NCI-H2081 (cell line): ENCODE data around the gene LSM4.
"Not testable (repeated sequence)": the region's sequence is repeated elsewhere in the genome, so short reads cannot be mapped to it uniquely, and the experiment has no call there.

ENCODE experiments used
- DNase-seq, 2 experiments: peaks; one replicate each; lab custom pipeline; 2025; lab: John Stamatoyannopoulos, UW

The LSM4 gene

DNA sequence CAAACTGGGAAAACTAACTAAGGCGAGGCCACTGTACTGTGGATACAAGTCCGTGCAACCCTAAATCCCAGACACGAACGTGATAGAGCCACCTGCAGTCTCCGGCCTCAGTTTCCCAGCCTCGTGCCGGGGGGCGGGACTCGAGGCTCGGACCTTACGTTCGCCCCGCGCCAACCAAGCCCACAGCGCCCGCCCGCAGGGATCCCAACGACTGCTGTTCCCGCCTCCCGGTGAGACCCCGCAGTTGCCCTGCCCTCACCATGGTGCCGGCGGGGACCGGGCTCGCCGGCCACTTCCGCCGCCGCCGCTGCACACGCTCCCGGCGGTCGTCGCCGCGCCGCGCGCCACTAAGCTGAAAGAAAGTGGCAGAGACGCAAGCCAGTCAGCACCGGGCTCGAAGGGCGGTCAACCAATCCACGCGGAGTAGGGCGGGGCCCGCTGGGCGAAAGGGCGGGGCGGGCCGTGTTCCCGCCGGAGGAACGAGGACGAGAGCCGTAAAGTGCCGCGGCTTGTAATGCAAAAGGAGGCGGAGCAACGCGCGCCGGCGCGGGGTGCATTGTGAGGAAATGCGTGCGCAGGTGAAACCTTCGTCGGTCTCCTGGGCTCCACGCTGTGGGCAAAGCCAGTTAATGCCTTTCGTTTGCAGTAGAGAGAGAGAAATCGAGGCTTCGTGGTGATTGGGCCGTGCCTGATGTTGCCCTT lies at the start of gene LSM4:
Gene LSM4, minus strand, starts transcription at position 318 of the 702 bp plus-strand sequence. Its CDS starts 56 bp downstream, at position 262.
- peak; percentile 98 to 99 for DNase-seq

DNA sequence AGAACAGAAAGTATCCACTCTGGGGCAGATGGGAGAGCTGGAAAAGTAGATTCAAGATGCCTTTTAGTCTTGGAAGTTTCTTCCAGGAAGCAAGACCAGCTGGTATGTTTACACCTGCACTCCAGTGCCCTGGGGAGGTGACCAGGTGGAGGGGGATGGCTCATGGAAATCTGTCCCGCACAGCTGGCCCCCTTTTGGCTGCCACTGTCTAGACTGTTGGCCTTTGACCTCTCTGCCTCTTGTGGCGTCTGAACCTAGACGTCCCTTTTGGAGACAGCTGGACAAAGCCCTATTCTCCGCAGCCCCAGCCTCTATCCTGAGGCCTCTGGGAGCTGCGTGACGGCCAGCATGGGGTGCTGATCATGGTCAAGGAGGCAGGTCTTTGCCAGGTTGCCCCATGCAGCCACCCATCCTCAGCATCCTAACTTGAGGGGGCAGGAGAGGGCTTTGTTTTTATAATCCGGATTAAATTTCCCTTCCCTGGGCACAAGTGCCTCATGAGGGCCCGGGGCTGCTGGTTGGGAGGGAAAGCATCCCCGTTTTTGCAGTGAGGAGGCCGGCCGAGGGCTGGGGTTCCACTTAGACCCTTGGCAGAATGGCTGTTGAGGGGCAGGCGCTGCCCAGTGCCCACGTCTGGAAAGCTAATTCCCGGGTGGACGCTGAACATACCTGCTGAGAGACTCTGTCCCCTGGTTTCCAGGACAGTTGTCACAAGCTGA lies 45.8 kb upstream of the LSM4 start:
- DNase-seq, result no peak

DNA sequence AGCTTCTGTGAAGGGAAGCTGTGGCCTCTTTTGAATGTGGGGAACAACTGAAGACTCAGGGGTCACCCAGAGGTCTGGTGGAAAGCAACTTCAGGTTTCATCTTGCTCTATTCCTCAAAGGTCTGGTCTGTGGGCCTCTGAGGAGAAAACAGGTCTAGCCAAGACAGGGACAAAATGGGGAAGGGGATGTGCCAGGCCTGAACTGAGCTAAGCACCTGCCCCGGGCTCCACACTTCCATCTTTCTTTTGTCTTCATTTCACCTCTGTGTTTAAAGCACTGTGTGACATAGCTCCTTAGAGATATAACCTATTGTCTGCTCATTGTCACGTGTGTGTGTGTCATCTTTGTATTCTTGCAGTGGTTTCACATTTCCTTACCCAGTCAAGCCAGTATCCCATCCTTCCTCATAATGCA lies 43.2 kb upstream of the LSM4 start:
- DNase-seq, result no peak

DNA sequence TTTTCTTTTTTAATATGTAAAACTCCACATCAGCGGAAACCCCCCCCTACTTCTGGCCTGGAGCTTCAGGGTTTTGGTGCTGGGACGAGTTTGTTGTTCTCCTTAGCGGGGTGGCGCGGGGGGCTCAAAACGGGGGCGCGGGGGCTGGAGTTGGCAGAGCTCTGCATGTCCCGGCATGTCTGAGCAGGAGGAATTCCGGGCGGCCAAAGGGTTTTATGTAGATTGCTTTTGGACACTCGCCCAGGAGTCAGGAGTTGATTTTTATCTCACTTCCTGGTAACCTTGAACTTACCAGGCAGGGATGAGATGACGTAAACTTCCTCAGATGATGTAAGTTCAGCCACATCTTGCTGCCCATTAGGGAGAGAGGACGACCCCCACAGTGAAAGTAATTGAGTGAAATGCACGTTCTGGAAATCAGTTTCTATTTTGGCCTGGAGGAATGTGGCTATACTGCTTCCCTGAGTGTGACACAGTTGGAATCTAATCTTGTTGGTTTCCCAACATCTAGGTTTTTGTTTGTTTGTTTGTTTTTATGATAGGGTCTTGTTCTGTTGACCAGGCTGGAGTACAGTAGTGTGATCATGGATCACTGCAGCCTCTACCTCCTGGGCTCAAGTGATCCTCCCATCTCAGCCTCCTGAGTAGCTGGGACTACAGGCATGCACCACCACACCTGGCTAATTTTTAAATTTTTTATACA lies 42.1 kb upstream of the LSM4 start:
- DNase-seq, result peak; percentile 78 to 93

DNA sequence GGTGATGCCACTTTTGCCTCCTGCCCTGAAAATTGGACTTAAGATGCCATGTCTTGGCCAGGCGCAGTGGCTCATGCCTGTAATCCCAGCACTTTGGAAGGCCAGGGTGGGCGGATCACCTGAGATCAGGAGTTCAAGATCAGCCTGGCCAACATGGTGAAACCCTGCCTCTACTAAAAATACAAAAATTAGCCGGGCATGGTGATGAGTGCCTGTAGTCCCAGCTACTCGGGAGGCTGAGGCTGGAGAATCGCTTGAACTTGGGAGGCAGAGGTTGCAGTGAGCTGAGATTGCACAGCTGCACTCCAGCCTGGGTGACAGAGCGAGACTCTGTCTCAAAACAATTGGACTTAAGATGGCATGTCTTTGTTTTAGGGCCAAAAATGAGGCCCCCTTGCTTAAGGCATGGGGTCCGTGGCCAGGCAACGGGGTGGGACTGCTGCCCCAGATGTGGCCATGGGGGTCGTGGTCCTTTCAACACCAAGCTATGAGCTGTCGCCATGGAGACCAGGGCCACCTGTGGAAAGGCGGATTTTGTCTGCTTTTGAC lies 41.5 kb upstream of the LSM4 start:
- not testable (repeated sequence) for DNase-seq

DNA sequence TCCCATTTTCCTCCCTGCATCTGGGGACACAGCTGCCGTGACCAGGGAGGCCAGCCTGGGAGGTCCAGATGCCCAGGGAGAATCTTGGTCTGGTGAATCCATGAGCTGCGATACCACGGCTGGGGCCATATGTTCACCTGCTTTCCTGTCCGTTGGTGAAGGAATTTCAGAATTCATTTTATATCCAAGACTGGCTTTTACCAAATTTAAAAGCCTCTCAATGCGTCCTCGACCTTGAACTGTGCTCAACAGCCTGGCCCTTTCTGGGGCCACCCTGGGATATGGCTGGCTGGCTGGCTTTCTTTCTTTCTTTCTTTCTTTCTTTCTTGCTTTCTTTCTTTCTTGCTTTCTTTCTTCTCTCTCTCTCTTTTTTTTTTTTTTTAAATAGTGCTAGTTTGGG lies 40.9 kb upstream of the LSM4 start:
- DNase-seq, result no peak

DNA sequence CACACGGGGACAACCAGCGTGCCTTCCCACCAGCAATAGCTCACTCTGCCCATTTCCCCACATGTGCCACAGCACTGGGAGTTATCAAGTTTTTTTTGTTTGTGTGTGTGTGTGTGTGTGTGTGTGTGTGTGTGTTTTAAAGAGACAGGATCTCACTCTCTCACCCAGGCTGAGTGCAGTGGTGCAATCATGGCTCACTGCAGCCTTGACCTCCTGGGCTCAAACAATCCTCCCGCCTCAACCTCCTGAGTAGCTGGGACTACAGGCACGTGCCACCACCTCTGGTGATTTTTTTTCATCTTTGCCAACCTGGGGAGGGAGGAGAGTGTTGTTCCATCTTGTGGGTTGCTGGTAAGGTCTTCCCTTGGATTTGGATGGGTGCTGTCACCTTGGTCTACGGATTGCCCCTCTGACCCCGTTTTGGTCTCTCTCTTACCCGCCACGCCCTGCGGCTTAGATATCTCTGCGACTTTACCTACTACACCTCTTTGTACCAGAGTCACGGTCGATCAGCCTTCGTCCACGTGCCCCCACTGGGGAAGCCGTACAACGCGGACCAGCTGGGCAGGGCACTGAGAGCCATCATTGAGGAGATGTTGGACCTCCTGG lies 40.2 kb upstream of the LSM4 start:
- DNase-seq, result no peak

DNA sequence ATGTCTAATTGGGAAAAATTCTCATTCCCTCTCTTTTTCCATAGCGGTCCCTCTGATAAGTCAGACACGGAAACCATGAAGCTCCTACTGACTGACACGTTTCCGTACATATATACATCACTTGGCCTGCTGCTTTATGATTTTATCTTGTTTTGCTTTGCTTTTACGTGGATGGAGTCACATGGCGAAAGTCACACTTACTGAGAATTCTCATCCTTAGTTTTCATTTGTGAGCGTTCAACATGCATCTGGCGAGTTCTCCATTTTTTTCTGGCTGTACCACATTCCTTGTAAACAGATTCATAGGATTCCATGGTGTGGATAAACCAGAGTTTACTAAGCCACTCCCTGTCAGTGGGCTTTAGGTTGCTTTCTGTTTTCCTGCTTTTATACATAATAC lies 38.8 kb upstream of the LSM4 start:
- no peak for DNase-seq

DNA sequence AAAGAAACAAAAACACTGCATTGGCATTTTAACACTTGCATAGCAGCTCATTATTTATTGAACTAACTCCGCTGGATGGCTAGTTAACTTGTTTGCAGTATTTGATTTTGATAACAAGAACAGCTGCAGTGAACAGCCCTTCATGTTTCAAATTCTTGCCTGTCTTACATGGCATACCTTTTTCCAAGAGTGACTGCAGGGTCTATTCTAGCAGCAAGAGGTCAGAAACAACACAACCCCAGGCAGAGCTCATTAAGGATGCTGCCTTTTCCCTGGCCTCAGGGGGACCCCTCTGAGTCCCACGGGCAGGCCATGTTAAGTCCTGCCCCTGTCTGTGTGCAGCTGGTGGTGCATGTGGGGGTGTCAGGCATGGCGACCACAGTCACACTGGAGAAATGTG lies 34.2 kb upstream of the LSM4 start:
- no peak for DNase-seq

DNA sequence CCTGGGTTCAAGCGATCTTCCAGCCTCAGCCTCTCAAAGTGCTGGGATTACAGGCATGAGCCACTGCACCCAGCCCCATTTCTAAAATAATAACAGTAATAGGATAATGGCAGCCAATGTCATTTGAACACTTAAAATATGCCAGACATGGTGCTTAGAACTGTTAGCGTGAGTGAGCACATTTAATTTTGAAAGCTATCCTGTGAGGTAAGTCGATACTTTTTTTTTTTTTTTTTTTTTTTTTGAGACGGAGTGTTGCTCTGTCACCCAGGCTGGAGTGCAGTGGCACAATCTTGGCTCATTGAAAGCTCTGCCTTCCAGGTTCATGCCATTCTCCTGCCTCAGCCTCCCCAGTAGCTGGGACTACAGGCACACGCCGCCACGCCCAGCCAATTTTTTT lies 31.9 kb upstream of the LSM4 start:
- DNase-seq, result not testable (repeated sequence)

DNA sequence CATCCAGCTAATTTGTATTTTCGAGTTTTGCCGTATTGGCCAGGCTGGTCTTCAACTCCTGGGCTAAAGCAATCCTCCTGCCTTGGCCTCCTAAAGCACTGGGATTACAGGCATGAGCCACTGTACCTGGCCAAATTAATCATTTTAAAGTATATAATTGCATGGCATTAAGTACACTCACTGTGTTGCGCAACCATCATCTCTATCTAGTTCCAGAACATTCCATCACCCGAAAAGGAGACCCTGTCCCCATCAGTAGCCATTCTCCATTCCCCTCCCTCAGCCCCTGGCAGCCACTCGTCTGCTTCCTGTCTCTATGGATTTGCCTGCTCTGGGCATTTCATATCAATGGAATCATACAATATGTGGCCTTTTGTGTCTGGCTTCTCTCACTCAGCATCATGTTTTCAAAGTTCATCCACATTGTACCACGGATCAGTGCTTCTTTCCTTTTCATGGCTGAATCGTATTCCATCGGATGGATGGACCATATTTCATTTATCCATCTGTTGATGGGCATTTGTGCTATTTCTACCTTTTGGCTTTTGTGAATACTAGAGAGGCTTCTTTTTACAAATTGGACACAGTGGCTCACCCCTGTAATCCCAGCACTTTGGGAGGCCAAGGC lies 30.6 kb upstream of the LSM4 start:
- DNase-seq, result no peak

DNA sequence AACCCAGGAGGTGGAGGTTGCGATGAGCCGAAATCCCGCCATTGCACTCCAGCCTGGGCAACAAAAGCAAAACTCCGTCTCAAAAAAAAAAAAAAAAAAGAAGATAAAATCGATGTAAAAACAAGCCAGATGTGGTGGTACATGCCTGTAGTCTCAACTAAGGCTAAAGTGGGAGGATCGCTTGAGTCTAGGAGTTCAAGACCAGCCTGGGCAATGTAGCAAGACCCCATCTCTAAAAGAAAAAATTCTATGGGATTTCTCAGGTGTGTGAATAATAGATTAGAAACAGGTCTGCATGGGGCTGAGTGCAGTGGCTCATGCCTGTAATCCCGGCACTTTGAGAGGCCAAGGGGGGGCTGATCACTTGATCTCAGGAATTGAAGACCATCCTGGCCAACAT lies 28.7 kb upstream of the LSM4 start:
- DNase-seq, result no peak

DNA sequence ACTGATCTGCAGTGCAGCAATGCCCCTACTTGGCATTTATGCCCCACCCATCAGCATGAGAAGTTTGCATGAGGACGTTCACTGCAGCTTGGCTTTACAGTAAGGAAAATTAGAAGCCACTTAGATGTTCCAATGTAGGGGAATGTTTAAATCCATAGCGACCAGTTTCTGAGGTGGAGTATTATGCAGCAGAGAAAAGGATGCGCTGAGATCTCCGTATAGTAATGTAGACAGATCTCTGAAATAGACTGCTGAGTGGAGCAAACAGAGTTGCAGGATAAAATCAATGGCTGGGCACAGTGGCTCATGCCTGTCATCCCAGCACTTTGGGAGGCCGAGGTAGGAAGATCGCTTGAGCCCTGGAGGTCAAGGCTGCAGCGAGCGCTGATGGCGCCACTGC lies 27.6 kb upstream of the LSM4 start:
- no peak for DNase-seq

DNA sequence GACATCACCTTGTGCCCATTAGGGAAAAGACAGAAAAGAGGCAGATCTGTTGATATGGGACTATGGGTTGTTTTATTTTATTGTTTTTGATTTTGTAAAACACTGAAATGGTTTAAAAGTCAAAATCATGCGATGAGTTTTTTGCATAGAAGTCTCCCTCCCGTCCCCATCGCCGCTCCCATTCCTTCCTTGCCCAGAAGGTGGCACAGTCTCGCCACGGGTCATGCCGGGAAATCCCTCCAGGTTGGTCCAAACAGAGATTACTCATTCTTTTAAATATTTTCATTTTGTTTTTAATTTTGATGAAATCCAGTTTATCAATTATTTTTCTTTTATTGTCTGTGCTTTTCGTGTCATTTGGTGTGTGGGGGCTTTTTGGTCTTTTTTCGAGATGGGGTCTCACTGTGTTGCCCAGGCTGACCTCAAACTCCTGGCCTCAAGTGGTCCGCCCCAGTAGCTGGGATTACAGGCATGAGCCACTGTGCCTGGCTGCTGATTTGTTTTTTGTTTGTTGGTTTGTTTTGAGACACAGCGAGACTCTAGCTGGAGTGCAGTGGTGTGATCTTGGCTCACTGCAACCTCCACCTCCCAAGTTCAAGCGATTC lies 26.8 kb upstream of the LSM4 start:
- peak; percentile 12 to 41 for DNase-seq

DNA sequence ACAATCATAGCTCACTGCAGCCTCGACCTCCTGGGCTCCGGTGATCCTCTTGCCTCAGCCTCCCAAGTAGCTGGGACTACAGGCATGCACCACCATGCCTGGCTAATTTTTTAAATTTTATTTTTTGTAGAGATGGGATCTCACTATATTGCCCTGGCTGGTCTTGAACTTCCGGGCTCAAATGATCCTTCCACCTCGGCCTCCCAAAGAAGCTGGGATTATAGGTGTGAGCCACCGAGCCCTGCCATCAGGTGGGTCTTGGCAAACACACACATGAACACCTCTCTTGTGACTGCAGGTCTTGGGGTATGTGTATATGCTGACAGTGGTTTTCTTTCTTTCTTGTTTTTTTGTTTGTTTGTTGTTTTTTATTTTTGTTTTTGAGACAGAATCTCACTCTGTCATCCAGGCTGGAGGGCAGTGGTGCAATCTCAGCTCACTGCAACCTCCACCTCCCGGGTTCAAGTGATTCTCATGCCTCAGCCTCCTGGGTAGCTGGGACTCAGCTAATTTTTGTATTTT lies 26.0 kb upstream of the LSM4 start:
- not testable (repeated sequence) for DNase-seq

DNA sequence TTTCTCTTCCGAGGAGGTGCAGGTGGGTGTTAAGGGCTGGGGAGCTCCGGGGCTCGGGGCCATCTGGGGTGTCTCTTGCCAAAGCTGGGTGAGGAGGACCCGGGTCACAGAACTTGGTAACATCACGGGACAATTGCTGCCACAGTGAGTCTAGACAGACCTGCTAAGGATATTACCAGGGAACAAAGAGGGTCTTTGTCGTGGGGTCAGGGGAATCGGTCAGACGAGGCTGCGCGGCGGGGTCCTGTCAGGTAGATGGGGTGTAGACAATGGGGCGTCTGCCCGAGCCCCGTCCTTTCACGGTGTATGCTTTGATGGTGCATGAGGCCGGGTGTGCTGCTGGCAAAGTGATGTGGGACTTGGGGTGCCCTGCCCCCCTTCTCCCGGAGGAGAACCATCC lies 25.3 kb upstream of the LSM4 start:
- DNase-seq, result no peak

DNA sequence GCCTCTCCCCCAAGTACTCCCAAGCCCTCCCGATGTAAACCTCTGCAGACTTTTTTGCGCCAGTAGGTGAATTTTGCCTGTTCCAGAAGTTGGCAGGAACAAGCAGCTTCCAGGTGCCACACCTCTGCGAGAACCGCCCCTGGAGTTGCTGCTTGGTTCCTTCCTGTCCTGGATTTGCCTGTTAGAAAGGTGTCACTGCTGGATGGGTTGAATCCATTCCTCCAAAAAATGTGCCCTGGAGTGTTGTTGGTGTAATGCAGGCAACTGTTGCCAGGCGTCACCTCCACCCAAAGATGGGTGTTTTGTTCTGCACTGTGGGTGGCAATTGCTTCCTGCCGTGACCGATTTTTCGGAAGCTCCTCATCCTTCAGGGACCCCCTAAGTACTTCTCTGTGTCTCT lies 23.2 kb upstream of the LSM4 start:
- peak; percentile 17 to 48 for DNase-seq

DNA sequence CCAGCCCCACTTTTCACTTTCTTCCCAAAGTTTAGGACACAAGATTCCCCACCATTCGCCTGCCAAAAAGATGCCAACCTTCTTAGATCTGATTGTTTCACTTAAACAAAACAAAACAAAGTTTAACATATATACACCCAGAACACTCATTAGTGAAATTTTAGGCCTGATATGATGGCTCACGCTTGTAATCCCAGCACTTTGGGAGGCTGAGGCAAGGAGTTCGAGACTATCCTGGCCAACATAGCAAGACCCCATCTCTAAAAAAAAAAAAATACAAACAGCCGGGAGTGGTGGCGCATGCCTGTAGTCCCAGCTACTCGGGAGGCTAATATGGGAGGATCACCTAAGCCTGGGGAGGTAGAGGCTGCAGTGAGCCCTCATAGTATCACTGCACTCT lies 22.4 kb upstream of the LSM4 start:
- no peak for DNase-seq

DNA sequence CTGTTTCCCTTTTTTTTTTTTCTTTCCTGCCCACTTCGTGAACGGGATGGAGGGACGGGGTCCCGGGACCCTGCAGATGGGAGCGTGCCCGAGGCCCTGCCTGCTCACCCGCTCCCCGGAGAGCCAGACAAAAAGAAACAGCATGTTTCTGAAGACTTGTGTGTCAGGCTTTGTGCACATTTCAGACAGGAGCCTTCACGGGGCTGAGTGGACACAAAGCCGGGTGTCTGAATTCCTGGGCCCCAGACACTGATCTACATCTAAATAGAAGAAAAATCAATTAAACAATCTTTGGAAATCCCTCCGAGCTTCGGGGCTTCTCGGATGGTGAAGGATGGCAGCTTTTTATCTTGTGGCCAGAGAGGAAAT lies 21.7 kb upstream of the LSM4 start:
- no peak for DNase-seq

DNA sequence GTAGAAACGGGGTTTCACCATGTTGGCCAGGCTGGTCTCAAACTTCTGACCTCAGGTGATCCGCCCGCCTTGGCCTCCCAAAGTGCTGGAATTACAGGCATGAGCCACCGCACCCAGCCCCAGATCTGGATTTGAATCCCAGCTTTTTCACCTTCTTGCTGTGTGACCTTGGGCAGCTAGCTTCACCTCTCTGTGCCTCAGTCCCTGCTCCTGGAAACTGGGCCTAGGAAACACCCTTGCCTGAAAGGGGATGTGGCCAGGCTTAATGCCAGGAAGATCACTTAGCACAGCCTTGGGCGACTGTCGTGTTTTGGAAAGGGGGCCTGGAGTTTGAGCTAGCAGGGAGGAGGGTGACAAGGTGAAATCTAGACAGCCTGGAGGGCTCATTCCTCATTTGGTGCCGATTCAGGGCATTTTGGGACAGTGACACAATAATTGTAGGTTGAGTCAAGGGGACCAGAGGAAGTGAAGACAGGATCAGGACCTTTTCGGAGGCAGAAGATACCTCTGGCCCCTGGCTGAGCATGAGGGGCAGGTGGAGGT lies 19.3 kb upstream of the LSM4 start:
- DNase-seq, result no peak
